LNCaP clone FGC (cell line): Measurements from ENCODE around the gene RPA3.

Source experiments
- DNase-seq: peaks from one replicate; pipeline ENCODE4 v3.0.0-alpha.2; 2011; ENCODE audit warnings: low read depth
- H3K4me3 ChIP-seq: 2 replicates; pipeline ENCODE4 v1.5.1; 2011; ENCODE audit warnings: mild to moderate bottlenecking, low read depth, low read length, control low read depth
- TF ChIP-seq, protein P1 (sequence below): IDR thresholded peaks from 2 replicates; pipeline ENCODE4 v1.5.1; 2012; ENCODE audit warnings: mild to moderate bottlenecking; ENCODE audit not compliant: control insufficient read depth, insufficient read depth; ENCODE audit errors: extremely low read depth

Gene RPA3

DNA sequence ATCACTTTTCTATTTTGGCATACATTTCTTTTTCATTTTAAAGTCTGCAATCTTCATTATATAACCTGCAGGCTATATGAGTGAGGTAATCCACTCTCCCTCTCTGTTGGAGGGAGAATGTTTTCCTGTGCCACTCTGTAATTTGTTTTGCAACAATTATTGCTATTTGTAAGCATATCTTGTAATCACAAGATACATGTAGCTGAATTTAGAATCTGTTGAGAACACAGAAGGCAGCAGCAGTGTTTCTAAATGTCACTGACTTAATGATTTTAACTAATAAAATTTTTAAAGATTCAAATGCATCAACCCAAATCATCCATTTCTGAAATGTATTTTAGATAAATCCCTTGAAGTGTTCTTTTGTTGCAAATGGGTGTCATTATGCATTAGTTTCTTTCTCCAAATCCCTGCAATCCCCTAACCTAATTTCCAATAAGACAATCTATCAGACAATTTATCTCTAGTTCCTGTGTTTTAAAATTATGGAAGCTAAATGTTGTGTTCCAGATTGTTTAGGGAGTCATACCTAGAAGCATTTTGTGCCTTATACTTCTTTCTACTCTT is 97.7 kb downstream of the RPA3 start:
- no peak for DNase-seq
- TF ChIP-seq, protein P1, sequence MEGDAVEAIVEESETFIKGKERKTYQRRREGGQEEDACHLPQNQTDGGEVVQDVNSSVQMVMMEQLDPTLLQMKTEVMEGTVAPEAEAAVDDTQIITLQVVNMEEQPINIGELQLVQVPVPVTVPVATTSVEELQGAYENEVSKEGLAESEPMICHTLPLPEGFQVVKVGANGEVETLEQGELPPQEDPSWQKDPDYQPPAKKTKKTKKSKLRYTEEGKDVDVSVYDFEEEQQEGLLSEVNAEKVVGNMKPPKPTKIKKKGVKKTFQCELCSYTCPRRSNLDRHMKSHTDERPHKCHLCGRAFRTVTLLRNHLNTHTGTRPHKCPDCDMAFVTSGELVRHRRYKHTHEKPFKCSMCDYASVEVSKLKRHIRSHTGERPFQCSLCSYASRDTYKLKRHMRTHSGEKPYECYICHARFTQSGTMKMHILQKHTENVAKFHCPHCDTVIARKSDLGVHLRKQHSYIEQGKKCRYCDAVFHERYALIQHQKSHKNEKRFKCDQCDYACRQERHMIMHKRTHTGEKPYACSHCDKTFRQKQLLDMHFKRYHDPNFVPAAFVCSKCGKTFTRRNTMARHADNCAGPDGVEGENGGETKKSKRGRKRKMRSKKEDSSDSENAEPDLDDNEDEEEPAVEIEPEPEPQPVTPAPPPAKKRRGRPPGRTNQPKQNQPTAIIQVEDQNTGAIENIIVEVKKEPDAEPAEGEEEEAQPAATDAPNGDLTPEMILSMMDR: no peak
- H3K4me3 ChIP-seq: no peak overlapping the region

DNA sequence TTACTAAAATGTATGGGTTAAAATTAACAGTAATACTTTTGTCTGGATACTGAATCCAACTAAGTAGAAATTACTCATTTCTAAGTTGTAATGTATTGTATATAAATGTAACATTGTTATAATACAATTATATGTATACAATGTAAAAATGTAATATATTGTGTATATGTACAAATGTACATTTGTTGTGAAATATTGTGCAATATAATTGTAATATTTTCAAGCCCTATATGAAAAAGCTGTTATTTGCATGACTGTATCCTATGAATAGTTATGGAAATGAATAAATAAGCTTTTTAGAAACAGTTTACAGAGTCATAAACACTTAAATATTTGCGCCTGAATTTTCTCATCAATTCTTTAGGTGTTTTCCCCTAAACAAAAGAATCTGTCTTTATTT is 98.2 kb downstream of the RPA3 start:
- no peak for DNase-seq
- TF ChIP-seq, protein P1: no peak
- H3K4me3 ChIP-seq: no peak overlapping the region

DNA sequence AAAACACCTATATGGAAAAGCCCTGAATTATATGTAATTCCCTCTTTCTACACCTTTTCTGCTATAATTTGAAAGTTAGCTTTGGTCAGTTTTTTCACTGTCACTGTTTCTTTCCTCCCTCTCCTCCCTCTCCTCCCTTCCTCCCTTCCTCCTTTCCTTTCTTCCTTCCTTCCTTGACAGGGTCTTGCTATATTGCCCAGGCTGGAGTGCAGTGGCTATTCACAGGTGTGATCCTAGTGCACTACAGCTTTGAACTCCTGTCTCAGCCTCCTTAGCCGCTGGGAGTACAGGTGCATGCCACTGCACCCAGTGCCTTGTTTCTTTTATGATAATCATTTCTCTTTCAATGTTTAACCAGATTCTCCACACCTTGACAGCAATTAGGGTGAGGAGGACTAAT is 100.0 kb downstream of the RPA3 start:
- no peak overlapping the region for H3K4me3 ChIP-seq
- TF ChIP-seq, protein P1: no peak
- no peak for DNase-seq

DNA sequence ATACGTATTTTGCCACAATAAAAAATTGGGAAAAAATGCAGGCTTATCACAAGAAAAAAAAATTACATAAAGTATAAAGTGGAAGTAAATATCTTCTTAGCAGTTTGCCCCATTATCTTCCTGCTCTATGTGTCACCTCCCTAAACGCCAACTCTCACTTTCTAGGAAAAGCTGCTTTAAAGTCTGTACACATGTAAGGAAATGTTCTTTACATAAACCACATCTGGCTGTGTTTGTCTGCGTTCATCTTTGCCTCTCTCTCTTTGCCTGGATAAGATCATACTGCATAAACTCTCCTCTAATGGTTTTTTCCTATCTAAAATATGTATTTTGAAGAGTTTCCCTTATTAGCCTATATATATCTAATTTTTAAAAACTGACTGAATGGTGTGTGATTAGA is 100.9 kb downstream of the RPA3 start:
- no peak overlapping the region for H3K4me3 ChIP-seq
- DNase-seq: no peak
- TF ChIP-seq, protein P1: no peak

DNA sequence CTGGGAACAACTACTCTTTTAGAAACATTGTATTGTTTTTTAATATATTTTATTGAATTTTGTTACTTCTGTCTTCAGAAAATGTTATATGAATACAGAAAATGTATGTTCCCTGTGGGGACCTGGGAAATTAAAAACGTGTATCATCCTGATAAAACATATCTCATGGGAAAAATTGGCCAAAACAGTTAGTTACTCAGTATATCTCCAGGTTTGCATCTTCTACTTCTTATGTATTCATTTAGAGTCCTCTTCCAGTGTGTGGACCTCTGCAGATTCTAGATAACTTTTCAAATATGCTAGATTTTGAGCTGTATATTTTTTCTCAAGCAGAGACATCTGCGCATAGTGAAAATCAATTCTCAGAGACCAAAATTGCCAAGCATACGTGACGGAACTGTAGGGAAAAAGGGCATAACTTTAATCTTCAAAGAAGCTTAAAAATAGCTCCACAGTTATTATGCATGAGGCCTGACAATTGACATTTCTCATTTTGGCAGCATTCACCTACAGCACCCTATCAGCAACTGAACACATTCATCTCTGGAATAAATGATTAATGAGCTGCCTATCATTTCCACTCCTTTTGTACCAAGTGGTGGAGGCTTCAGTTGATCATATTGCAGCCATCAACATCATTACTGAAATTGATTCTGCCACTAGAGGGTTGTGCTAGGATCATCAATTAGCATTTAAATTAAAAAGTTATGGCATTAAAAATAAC is 104.2 kb downstream of the RPA3 start:
- DNase-seq: no peak
- no peak overlapping the region for H3K4me3 ChIP-seq
- TF ChIP-seq, protein P1: no peak

DNA sequence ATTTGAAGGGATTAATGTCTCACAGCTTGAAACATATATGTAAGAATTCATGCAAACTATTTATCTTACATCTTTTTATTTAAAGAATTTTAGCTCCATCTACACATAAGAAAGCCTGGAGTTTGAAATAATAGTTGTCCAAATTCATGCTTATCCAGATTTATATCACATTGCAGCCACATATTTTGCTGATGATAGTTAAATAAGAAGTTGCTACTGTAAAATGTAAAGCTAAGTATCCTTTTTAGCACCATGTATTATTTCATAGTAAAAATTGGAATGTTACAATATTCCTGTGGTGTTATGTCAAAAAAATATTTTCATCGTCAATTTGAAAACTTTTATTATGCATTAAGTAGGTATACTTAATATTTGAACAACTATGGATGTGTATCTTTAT is 105.2 kb downstream of the RPA3 start:
- DNase-seq: no peak
- H3K4me3 ChIP-seq: no peak overlapping the region
- TF ChIP-seq, protein P1: no peak

DNA sequence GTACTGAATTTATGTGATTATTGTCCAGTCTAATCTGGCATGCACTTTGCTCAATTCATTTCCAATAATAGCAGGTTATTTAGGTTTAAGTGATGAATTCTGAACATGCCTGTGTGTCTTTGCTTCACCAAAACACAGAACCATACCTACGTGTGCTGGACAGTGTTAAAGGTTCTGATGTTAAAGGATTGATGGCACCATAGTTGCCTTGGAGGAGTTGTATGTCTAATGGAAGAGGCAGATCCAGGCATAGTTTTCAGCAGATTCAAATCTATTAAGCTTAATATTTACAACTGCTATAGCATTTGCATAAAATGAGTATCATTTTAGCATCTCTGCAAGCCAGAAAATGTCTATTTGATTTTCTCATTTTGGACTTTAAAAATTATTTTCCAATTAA is 105.9 kb downstream of the RPA3 start:
- no peak for DNase-seq
- no peak overlapping the region for H3K4me3 ChIP-seq
- TF ChIP-seq, protein P1: no peak
